H54 (cell line): ENCODE data around the gene AGPS.
"Not testable (repeated sequence)": the region's sequence is repeated elsewhere in the genome, so short reads cannot be mapped to it uniquely, and the experiment has no call there.

Source experiments
- DNase-seq: peaks from one replicate; pipeline ENCODE4 v3.0.0; 2011; ENCODE audit warnings: low spot score, mixed read lengths; ENCODE audit not compliant: insufficient read length
- FAIRE-seq: peaks from 3 replicates; lab custom pipeline; 2011; peaks lifted over from hg19 to GRCh38; lab: Jason Lieb, UNC
- POLR2A ChIP-seq: IDR thresholded peaks from 2 replicates; pipeline ENCODE4 v1.6.1; 2011; ENCODE audit warnings: low read depth, mild to moderate bottlenecking, low read length

Gene AGPS

DNA sequence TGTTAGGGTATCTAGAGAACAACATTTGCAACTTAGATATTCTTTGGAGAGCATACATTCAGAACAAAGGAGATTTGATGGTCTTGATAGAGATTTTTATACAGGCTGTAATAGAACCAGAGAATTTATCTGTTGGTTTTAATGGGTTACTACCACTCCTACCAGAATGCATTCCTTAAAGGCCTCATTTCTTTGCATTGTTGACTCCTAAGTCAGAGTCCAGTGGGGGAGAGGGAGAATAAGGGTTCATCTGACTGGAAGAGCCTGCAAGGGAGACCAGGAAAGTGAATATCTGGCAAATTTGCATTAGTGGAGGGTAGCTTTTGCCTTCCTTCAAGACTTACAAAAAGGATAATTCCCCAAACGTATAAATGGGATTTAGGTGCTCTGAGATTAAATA, 29.7 kb downstream of the AGPS start:
- TF ChIP-seq POLR2A: no peak
- DNase-seq (no peak), FAIRE-seq (no peak)

DNA sequence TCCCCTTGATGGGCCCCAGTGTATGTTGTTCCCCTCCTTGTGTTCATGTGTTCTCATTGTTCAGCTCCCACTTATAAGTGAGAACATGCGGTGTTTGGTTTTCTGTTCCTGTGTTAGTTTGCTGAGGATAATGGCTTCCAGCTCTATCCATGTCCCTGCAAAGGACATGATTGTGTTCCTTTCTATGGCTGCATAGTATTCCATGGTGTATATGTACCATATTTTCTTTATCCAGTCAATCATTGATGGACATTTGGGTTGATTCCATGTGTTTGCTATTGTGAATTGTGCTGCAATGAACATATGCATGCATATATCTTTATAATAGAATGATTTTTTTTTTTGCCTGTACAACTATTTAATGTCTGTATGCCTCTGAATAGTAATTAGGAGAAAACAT, 31.5 kb downstream of the AGPS start:
- FAIRE-seq, DNase-seq: not testable (repeated sequence)

DNA sequence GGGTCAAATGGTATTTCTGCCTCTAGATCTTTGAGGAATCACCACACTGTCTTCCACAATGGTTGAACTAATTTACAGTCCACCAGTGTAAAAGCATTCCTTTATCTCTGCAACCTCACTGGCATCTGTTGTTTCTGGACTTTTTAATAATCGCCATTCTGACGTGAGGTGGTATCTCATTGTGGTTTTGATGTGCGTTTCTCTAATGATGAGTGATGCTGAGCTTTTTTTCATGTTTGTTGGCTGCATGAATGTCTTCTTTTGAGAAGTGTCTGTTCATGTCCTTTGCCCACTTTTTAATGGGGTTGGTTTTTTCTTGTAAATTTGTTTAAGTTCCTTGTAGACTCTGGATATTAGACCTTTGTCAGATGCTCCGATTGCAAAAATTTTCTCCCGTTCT, 32.0 kb downstream of the AGPS start:
- not testable (repeated sequence) for DNase-seq, FAIRE-seq

DNA sequence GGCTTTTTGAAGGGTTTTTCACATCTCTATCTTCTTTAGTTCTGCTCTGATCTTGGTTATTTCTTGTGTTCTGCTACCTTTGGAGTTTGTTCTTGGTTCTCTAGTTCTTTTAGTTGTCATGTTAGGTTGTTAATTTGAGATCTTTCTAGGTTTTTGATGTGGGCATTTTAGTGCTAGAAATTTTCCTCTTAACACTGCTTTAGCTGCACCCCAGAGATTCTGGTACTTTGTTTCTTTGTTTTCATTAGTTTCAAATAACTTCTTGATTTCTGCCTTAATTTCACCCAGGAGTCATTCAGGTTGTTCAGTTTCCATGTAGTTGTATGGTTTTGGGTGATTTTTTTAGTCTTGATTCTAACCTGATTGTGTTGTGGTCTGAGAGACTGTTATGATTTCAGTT, 34.7 kb downstream of the AGPS start:
- no peak for TF ChIP-seq POLR2A
- DNase-seq (no peak), FAIRE-seq (no peak)

DNA sequence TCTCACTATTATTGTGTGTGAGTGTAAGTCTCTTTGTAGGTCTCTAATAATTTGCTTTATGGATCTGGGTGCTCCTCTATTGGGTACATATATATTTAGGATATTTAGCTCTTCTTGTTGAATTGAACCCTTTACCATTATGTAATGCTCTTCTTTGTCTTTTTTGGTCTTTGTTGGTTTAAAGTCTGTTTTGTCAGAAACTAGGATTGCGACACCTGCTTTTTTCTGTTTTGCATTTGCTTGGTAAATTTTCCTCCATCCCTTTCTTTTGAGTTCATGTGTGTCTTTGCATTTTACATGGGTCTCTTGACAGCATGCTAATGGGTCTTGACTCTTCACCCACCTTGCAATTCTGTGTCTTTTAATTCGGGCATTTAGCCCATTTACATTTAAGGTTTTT, 35.4 kb downstream of the AGPS start:
- FAIRE-seq, DNase-seq: not testable (repeated sequence)

DNA sequence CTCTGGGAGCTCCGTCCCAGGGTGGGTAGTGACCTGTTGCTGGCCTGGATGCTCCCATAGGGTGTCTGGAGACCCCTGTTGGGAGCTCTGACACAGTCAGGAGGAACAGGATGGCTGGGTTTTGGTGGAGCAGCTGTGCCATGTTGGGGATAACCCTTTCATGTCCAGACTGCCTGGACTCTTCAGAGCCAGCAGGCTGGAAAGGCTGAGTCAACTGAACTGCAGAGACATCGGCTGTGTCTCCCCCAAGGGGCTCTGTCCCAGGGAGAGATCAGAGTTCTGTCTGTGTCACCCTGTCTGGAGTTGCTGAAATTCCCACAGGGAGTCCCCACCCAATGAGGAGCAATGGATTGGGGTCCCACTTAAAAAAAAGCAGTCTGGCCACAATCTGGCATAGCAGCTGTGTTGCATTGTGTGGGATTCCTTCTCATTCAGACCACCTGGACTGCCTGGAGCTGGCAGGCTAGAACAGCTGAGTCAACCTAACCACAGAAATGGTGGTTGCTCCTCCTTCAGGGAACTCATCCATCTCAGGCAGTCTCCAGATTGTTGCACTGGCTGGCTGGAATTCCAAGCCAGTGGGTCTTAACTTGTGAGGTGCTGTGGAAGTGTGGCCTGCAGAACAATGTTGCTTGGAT, 37.2 kb downstream of the AGPS start:
- peak; percentile 75 for FAIRE-seq

DNA sequence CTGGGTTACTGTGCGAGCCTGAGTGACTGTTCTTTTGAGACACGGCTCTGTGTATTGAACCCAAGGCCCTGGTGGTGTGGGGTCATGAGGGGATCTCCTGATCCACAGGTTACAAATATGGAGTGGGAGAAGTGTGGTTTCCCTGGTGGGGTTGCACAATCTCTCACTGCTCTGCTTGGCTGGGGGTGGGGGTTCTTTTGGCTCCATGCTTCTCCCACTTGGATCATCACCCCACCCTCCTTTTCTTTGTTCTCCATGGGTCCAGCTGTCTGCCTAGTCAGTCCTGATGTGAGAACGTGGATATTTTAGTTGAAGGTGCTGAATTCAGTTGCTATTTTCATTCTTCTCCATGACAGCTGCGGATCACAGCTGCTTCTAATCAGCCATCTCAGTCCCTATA, 37.8 kb downstream of the AGPS start:
- TF ChIP-seq POLR2A: no peak
- FAIRE-seq (no peak), DNase-seq (no peak)

More for the DNA sequence above, 37.2 kb downstream of the AGPS start:
- peak; percentile 9 for DNase-seq
- TF ChIP-seq POLR2A: no peak

DNA sequence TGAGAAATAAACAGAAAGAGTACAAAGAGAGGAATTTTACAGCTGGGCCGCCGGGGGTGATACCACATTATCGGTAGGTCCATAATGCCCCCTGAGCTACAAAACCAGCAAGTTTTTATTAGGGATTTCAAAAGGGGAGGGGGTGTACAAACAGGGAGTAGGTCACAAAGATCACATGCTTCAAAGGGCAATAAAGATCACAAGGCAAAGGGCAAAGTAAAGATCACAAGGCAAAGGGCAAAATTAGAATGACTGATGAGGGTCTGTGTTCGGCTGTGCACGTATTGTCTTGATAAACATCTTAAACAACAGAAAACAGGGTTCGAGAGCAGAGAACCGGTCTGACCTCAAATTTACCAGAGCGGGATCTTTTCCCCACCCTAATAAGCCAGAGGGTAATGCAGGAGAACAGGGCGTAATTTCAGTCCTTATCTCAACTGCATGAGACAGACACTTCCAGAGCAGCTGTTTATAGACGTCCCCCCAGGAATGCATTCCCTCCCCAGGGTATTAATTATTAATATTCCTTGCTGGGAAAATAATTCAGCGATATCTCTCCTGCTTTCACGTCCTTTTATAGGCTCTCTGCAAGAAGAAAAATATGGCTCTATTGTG, 38.6 kb downstream of the AGPS start:
- DNase-seq, FAIRE-seq: not testable (repeated sequence)

DNA sequence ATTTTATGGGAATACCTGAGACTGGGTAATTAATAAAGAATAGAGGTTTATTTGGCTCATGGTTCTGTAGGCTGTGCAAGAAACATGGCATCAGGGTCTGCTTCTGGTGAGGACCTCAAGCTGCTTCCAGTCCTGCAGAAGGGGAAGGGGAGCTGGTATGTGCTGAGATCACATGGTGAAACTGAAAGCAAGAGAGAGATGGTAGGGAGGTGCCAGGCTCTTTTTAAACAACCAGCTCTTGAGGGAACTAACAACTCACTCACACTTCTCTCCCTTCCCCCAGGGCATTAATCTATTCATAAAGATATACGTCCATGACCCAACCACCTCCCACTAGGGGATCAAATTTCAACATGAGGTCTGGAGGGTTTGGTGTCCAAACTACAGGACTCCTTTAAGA, 40.1 kb downstream of the AGPS start:
- DNase-seq: no peak
- TF ChIP-seq POLR2A: no peak
- FAIRE-seq: no peak

DNA sequence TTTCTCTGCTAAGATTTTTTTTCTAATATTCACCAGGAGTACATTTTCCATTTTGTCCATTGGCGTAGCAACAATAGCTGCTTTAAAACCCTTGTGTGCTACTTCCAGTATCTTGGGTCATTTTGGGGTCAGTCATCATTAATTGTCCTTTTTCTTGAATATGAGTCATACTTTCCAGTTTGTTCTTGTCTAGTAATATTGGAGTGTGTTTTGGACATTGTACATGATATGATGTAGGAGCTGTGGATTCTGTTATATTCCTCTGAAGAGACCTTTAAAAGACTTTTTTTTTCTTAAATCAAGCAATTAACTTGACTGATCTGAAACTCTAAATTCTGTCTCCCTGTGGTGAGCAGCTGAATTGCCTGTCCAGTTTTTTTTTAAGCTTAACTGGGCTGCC, 40.8 kb downstream of the AGPS start:
- no peak for FAIRE-seq

DNA sequence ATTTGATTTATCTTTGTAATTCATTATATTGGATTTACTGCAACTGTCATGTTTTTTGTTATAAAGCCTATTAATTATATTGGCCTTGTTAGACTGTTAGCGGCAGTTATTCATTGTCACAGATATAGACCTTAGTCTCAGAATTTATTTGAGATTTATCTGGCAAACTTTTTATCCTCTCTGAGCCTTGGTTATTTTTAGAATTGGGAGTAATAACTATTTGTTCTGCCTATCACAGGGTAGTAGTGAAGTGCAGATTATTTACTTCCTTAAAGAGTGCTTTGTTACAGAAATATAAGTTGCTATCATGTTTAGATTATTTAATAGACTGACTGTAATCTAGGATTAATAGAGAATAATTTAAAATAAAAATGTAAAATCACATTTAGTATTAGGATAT, 41.9 kb downstream of the AGPS start:
- FAIRE-seq: no peak
- no peak for TF ChIP-seq POLR2A
- DNase-seq: no peak

More for the DNA sequence above, 40.8 kb downstream of the AGPS start:
- DNase-seq: no peak
- no peak for TF ChIP-seq POLR2A

DNA sequence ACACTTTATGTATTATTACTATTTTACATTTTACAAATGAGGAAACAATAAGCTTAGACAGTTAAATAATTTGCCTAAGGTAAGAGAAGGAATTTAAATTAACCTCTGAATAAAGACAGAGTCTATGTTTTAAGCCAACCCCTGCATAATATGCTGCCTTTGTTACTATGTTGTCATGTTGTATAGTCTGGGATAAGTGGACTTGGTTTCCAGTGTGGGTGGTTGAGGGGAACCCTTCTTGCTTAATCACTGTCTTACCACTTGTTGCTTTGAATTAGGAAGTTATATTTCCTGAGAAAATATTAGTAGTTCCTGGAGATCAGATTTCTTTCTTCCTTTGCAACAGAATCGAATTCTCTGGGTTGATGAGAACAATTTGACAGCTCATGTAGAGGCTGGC, 52.6 kb downstream of the AGPS start:
- FAIRE-seq: no peak
- TF ChIP-seq POLR2A: no peak
- DNase-seq: no peak

DNA sequence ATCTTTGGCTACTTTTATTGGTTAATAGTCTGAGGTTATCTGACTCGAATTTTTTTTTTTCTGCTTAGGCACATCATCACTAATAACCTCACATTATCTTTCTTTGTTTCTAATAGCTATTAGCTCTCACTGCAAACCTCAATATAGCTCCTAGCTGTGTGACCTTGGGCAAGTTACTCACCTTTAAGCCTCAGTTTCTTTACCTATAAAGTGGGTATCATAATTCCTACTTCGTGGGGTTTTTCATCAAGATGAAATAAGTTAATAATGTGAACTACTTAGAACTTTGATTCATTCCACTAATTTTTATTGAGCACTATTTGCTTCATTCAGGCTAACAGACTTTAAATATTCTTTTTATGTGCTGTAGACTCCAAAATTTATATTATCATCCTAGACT, 55.5 kb downstream of the AGPS start:
- TF ChIP-seq POLR2A: no peak
- FAIRE-seq: no peak

DNA sequence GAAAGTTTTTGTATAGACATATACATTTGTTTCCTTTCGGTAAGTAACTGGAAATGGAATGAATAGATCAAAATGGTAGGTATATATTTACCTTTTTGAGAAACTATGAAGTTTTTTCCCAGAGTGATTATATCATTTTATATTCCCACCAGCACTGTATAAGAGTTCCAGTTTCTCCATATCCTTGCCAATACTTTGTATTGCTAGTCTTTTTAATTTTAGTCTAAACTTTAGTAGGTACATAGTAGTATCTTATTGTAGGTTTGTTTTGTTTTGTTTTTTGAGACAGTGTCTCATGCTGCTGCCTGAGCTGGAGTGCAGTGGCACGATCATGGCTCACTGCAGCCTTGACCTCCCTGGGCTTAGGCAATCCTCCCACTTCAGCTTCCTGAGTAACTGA, 56.6 kb downstream of the AGPS start:
- no peak for TF ChIP-seq POLR2A
- DNase-seq (no peak), FAIRE-seq (no peak)

More for the DNA sequence above, 55.5 kb downstream of the AGPS start:
- DNase-seq: no peak

DNA sequence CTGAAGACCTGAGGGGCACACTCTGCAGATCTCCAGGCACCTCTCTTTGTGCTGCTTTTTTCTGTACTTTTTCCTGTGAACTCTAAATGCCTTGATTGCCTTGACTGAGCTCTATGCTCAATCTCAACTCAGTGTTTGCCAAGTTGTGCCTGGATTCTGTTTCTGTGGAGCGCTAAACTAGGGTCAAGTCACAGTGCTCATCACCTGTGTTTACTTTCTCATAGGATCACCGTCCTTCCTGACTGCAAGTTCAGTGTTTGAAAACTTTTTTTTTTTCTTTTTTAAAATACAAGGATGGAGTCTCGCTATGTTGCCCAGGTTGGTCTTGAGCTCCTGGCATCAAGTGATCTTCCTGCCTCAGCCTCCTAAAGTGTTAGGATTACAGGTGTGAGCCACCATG, 62.6 kb downstream of the AGPS start:
- TF ChIP-seq POLR2A: no peak
- FAIRE-seq: no peak
- DNase-seq: no peak

DNA sequence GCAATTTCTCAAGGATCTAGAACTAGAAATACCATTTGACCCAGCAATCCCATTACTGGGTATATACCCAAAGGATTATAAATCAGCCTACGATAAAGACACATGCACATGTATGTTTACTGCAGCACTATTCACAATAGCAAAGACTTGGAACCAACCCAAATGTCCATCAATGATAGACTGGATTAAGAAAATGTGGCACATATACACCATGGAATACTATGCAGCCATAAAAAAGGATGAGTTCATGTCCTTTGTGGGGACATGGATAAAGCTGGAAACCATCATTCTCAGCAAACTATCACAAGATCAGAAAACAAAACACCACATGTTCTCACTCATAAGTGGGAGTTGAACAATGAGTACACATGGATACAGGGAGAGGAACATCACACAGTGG, 67.2 kb downstream of the AGPS start:
- DNase-seq, FAIRE-seq: not testable (repeated sequence)
